GM18505 (cell line): ENCODE data around the gene ALDH1A3.

Source experiments
- ATAC-seq: cut with Tn5 transposase; IDR thresholded peaks from one replicate; pipeline ENCODE4 v1.9.1; 2021; ENCODE audit not compliant: unreplicated experiment
- POLR2A ChIP-seq: IDR thresholded peaks from 4 replicates; pipeline ENCODE4 v1.6.1; 2011; ENCODE audit warnings: borderline replicate concordance; ENCODE audit not compliant: insufficient read depth, insufficient read length; ENCODE audit errors: extremely low read depth

Gene ALDH1A3

GRCh38 chr15:100897221-100898151, 17.9 kb downstream of the ALDH1A3 start:
- ATAC-seq = no peak
- no peak for TF ChIP-seq POLR2A

GRCh38 chr15:100898152-100898490, 18.5 kb downstream of the ALDH1A3 start:
- ATAC-seq = no peak
- no peak for TF ChIP-seq POLR2A

DNA sequence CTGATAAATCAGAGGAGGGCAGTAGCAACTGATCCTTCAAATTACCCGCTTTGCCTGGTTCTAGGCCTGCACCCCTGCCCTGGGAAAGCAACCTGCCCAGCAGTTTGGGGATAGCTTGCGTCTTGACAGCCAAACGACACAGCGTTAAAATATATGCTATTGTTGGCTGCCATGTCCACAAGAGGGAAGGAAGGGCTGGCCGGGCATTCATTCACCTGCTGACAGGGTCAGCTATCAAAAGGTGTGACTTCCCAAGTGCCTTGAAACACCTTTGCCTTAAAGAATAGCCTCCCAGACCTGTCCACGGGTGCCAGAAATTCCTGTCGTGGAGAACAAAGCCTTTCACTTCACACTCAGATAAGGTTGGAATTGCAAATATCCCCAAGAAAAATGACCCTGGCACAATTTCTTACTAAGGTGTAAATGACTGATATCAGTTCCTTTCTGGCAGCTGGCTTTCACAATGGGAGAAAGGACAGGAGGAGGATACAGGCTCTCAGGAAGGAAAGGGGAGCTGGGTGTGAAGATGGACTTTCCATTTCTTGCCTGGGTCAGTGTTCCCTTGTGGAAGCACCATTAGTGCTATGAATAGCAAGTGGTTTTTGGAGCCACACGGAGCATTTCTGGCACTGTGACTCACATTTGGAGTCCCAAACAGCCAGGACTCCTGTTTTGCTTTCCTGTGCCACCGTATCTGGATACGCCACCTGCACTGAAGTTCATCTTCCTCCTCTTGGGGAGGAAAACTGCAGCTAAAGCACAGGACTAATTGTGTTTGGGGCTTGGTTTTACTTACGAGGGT, 19.2 kb downstream of the ALDH1A3 start:
- TF ChIP-seq POLR2A = no peak
- no peak for ATAC-seq

DNA sequence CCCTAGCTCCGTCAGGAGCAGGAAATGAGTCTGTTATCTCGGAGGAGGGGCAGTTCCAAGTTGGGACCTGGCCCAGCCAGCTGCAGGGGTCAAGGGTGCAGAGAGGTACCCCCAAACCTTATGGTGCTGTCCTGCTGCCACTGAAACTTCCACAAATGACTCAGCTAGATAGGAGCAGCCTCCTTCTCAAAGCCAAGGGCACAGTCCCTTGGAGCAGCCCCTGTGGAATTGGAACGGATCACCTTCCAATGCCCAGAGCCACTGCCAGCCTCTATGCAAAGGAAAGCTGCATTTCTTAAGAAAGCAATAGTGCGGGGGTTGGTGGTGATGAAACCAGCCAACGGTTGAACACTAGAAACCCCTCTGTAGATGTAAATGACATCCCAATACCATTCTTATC, 20.0 kb downstream of the ALDH1A3 start:
- no peak for ATAC-seq
- no peak for TF ChIP-seq POLR2A

DNA sequence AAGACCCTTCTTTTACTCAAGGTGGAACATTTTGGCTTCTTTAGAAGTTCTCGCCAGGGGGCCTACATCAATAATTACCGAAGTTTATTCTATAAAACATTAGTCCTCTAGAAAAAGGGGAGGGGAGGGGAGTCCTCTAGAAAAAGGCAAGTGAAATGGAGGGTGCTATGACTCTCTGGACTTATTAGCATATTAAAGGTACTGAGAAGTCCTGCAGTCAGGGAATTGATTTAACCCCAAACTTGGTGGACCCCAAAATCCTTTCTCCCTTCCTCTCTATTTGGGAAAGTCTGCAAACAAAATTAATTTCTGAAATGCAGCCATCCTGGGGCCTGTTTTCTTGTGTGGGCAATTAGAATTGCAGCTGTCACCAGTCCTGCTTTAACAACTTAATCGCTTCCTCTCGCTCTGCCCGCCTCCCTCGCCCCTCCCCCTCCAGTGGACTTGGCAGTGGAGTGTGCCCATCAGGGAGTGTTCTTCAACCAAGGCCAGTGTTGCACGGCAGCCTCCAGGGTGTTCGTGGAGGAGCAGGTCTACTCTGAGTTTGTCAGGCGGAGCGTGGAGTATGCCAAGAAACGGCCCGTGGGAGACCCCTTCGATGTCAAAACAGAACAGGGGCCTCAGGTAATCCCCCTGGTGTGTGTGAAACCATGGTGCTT, 20.6 kb downstream of the ALDH1A3 start:
- no peak for TF ChIP-seq POLR2A
- ATAC-seq = no peak

DNA sequence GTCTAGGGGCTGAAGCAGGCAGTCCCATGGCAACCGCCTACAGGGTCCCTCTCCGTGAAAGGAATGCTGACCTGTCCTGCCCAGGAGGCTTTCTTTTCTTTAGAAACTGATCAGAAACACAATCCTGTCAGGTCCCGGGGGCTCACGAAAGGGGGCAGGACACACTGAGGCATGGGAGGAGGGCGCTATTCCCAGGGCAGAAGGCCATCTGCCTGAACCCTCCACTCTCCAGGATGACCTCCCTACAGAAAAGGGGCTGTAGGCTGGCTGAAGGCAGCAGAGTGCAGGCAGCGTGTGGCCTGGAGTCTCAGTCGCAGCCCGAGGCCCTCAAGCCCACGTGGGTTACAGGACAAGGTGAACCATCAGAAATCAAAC, 21.2 kb downstream of the ALDH1A3 start:
- TF ChIP-seq POLR2A = no peak
- ATAC-seq = no peak

DNA sequence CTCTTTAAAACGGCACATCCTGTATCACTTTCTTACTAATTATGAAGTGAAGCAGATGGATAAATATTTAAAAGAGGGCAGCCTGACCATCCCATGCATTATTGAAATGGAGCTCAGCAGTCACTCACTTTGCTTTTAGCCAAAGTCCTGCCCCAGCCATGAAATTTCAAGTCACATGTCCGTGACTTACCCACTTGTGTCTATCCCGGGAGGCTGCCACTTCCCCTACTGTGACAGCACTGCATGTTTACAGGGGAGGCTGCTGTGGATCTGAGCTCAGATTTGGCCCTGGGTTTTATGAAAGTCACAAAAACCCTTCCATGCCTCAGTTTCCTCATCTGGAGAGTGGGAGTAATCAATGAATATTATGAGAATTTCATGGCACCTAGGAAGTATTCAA, 21.7 kb downstream of the ALDH1A3 start:
- no peak for TF ChIP-seq POLR2A
- ATAC-seq = no peak

DNA sequence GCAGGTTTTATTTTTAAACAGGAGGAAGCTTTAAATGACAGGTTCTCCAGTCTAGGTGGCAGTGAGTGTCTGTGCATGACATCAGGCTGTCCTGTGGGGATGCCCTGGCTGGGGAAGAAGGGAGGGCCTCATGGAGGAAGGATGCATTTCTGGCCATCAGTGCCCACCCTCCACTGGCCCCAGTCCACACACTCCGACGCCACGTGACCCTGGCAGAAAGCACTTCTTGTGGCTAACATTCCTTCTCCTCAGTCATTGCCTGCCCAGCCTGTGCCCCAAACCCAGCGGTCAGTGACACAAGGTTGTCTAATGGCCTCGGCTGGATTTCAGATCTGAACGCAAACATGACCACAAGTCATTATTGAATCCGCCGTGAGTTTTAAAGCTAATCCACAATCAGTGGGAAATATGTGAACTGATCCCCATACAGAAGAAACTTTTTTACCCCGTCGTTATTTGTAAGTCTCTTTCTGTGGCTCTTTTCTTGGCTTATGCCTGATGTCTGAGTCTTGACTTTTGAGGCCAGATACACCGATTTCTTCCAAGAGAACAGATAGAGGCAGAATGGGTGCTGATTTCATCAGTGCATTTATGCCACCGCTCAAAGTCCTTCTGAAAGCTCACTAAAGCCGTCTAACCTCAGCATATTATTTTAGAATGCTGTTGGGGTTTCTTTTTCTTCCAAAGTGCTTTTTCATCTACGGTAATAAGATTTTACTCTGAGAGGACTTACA, 22.2 kb downstream of the ALDH1A3 start:
- no peak for TF ChIP-seq POLR2A
- no peak for ATAC-seq

DNA sequence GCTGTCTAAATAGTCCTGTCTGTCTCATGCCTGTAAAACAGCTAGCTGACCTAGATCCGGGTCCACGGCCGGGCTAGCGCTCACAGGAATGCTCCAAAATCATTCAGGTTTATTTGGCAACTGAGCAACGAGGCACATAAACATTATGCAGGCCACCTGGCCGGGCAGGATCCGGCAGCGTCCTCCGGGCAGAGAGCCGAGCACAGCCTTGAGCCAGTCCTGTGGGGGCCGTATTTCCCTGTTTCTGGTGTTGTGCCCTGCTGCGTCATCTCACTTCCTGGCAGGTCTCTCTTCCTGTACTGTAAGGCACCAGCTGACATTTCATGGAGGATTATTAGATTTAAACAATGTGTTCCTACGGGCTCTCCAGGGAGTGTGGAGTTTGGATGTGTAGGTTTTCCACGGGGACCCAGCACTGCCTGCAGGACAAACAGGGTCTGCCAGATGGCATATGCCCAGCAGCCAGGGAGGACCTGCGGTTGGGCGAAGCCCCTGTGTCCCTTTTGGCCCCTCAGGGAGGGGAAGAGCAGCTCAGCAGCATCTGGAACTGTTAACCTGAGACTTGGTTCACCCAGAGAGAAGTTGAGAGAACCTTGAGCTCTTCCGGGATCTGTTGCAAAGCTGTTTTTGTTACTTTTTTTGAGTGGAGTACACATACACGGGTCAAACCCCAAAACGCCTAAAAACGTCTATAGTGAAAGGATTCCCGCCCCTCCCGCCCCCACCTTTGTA, 23.0 kb downstream of the ALDH1A3 start:
- no peak for ATAC-seq
- no peak for TF ChIP-seq POLR2A

GRCh38 chr15:100903168-100903554, 23.5 kb downstream of the ALDH1A3 start:
- no peak for ATAC-seq
- no peak for TF ChIP-seq POLR2A

DNA sequence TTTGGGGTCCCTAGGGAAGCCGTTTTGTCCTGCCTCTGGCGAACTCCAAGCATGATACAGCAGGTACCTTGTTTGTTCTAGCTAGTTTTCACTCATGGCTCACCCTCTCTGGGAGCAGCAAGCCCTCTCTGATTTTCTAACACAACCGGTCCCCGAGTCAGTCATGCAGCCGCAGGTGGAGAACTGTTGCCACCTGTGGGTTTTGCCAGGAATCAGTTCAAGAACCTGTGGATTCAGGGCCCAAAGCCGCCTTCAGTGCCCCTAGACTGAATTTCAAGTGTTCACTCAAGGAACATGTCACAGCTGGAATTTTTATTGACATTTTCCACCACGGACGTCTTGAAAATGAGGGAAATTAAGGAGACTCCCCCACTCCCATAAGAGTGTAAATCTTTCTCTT, 26.2 kb downstream of the ALDH1A3 start:
- no peak for ATAC-seq
- no peak for TF ChIP-seq POLR2A

- no peak for TF ChIP-seq POLR2A
- ATAC-seq = no peak
These were observed 28.8 kb downstream of the ALDH1A3 start for GRCh38 chr15:100908466-100908865.
